ENCODE data around the gene ZNF804B. TPM values are rescaled to one million over a fixed set of nuclear protein-coding genes. Genes with fewer than 3 reads are reported as not detected.

Gene ZNF804B
- total and polyA plus RNA-seq, 9 of the 15 experiments (the other 6 are each of a cell fraction or from before 2014, with no cell fraction given), result 0.04 to 0.22 (median 0.09) TPM; not detected in 6

DNA sequence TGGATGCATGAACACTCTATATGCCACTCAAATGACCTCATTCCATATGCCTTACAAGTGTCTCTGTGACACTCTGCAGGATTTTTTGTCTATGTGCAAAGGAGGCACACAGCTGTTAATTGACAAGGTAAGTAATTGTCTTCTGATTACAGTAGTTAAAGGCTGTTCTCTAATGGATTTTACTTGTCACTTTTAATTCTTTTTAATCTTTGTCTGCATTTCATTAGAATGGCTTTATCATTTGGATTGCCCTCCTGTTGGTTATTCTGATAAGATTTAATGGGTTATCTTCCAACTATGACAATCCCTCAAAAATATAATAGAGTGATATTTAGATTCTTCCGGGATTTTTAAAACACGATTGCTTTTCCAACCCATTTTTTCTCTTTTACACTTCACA is 326.1 kb downstream of the ZNF804B start:
- DNase-seq (ENCODE audit: extremely low read depth in 1 of 4, low spot score in 3 of 4) (no peak), FAIRE-seq (no peak), ATAC-seq (no peak)
- BruUV-seq (replicated peaks), result no TSS peak
- Histone ChIP-seq H3K4me2 (ENCODE audit: insufficient read depth, low read length) (no peak overlapping the region), H3K27me3 (ENCODE audit: control insufficient read depth in 2 of 2, insufficient read depth in 2 of 2, low read length in 2 of 2) (no peaks in the 10 kb centered on the region), H3K79me2 (ENCODE audit: control insufficient read depth, insufficient read depth, low read length) (no peaks in the 10 kb centered on the region), H4K20me1 (replicated peaks; ENCODE audit: control insufficient read depth, insufficient read depth, low read length) (no peaks in the 10 kb centered on the region), H3K4me1 (replicated peaks in 1 of 2; ENCODE audit: control insufficient read depth in 2 of 2, insufficient read depth in 2 of 2, low read length in 2 of 2) (no peaks in the 10 kb centered on the region), H3K9ac (ENCODE audit: insufficient read depth in 1 of 2, low read depth in 2 of 2, low read length in 2 of 2) (no peak overlapping the region), H3K4me3 (no peak overlapping the region), H3K36me3 (ENCODE audit: control insufficient read depth, insufficient read depth, low read length) (no peaks in the 10 kb centered on the region), H2AFZ (ENCODE audit: low read depth, low read length) (no peak overlapping the region), H3K9me1 (ENCODE audit: control insufficient read depth, insufficient read depth, low read length) (no peaks in the 10 kb centered on the region), H3K9me3 (replicated peaks; ENCODE audit: control insufficient read depth, insufficient read depth, low read depth, low read length) (no peaks in the 10 kb centered on the region; the same call in 1 of the 2 replicates), H3K27ac (ENCODE audit: extremely low read depth, low read depth, low read length) (no peak overlapping the region)
- intact Hi-C loops (cut with micrococcal nuclease), result no loop called here
- no peak for TF ChIP-seq NFYB (IDR thresholded peaks at IDR 0.05; ENCODE audit: extremely low read depth, insufficient read length)
- no peak for TF ChIP-seq HSF4 (CRISPR knock-in tag; IDR thresholded peaks at IDR 0.05; ENCODE audit: borderline replicate concordance)
- TF ChIP-seq CXXC5 (CRISPR knock-in tag; IDR thresholded peaks at IDR 0.05), result no peak
- TF ChIP-seq STAT6 (CRISPR knock-in tag; IDR thresholded peaks at IDR 0.05), result no peak
- no peak for TF ChIP-seq MEF2A (IDR thresholded peaks at IDR 0.05; ENCODE audit: control insufficient read depth, low read depth, low read length)
- TF ChIP-seq, protein P1, sequence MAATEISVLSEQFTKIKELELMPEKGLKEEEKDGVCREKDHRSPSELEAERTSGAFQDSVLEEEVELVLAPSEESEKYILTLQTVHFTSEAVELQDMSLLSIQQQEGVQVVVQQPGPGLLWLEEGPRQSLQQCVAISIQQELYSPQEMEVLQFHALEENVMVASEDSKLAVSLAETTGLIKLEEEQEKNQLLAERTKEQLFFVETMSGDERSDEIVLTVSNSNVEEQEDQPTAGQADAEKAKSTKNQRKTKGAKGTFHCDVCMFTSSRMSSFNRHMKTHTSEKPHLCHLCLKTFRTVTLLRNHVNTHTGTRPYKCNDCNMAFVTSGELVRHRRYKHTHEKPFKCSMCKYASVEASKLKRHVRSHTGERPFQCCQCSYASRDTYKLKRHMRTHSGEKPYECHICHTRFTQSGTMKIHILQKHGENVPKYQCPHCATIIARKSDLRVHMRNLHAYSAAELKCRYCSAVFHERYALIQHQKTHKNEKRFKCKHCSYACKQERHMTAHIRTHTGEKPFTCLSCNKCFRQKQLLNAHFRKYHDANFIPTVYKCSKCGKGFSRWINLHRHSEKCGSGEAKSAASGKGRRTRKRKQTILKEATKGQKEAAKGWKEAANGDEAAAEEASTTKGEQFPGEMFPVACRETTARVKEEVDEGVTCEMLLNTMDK (IDR thresholded peaks at IDR 0.05; ENCODE audit: borderline replicate concordance, insufficient read depth, low read depth, low read length, poor library complexity, severe bottlenecking), result no peak
- TF ChIP-seq SIN3B (IDR thresholded peaks at IDR 0.05; ENCODE audit: low read depth), result no peak
- ChIA-PET CTCF (ENCODE audit: low intra/inter-chr PET ratio) (no interaction called here), POLR2A (no interaction called here)
- in situ Hi-C loops (cut with MboI), result no loop called here
- WGBS (ENCODE audit: insufficient coverage, low coverage, missing lambda C conversion rate), result 3% methylated on average over 2 of the region's 2 CpGs

All from K562 (cell line).